ENCODE results near the gene DLX2.
"Not testable (repeated sequence)": the region's sequence is repeated elsewhere in the genome, so short reads cannot be mapped to it uniquely, and the experiment has no call there.

The DLX2 gene

GRCh38 chr2:172102391-172103359 lies at the start of gene DLX2:
TSS of gene DLX2 (minus strand) at chr2:172102900. CDS start at chr2:172102538, 362 bp downstream.
- TF ChIP-seq CTCF (IDR thresholded peaks at IDR 0.05; ENCODE audit: low read depth, low read length) = no peak
- H3K4me3 ChIP-seq (replicated peaks in 1 of 2; ENCODE audit: low read depth in 2 of 2, low read length in 2 of 2) = peak within 1 kb of the TSS; percentile 61 to 63
- DNase-seq (ENCODE audit: low read depth in 2 of 2) = peak; percentile 85 to 89

GRCh38 chr2:172147944-172148650 lies 45.4 kb upstream of the DLX2 start:
- peak in 1 of 2 donors; percentile 8 for DNase-seq (ENCODE audit: low read depth in 2 of 2)

GRCh38 chr2:172143817-172144216 lies 41.1 kb upstream of the DLX2 start:
- no peak for TF ChIP-seq CTCF (IDR thresholded peaks at IDR 0.05; ENCODE audit: low read depth, low read length)
- H3K4me3 ChIP-seq (replicated peaks in 1 of 2; ENCODE audit: low read depth in 2 of 2, low read length in 2 of 2) = no peak overlapping the region
- no peak for DNase-seq (ENCODE audit: low read depth in 2 of 2)

More at GRCh38 chr2:172147944-172148650, 45.4 kb upstream of the DLX2 start:
- TF ChIP-seq CTCF (IDR thresholded peaks at IDR 0.05; ENCODE audit: low read depth, low read length) = no peak
- H3K4me3 ChIP-seq (replicated peaks in 1 of 2; ENCODE audit: low read depth in 2 of 2, low read length in 2 of 2) = no peak overlapping the region

GRCh38 chr2:172138727-172139126 lies 36.0 kb upstream of the DLX2 start:
- not testable (repeated sequence) for H3K4me3 ChIP-seq (replicated peaks in 1 of 2; ENCODE audit: low read depth in 2 of 2, low read length in 2 of 2); DNase-seq (ENCODE audit: low read depth in 2 of 2)

GRCh38 chr2:172137943-172138342 lies 35.2 kb upstream of the DLX2 start:
- H3K4me3 ChIP-seq (replicated peaks in 1 of 2; ENCODE audit: low read depth in 2 of 2, low read length in 2 of 2) = no peak overlapping the region
- TF ChIP-seq CTCF (IDR thresholded peaks at IDR 0.05; ENCODE audit: low read depth, low read length) = no peak
- DNase-seq (ENCODE audit: low read depth in 2 of 2) = no peak

GRCh38 chr2:172137109-172137508 lies 34.4 kb upstream of the DLX2 start:
- no peak for DNase-seq (ENCODE audit: low read depth in 2 of 2)
- TF ChIP-seq CTCF (IDR thresholded peaks at IDR 0.05; ENCODE audit: low read depth, low read length) = no peak
- H3K4me3 ChIP-seq (replicated peaks in 1 of 2; ENCODE audit: low read depth in 2 of 2, low read length in 2 of 2) = no peak overlapping the region

GRCh38 chr2:172135446-172135845 lies 32.7 kb upstream of the DLX2 start:
- peak in 1 of 2 donors; percentile 9 for DNase-seq (ENCODE audit: low read depth in 2 of 2)
- TF ChIP-seq CTCF (IDR thresholded peaks at IDR 0.05; ENCODE audit: low read depth, low read length) = no peak
- H3K4me3 ChIP-seq (replicated peaks in 1 of 2; ENCODE audit: low read depth in 2 of 2, low read length in 2 of 2) = no peak overlapping the region
